ENCODE data around the gene GDF10.

GDF10 gene

GRCh38 chr10:47317251-47317650 is 17.3 kb downstream of the GDF10 start:
- no peak for DNase-seq

- no peak for DNase-seq
Observed at GRCh38 chr10:47318706-47319105, 18.7 kb downstream of the GDF10 start.

- no peak for DNase-seq
Observed at GRCh38 chr10:47319784-47320183, 19.8 kb downstream of the GDF10 start.

- DNase-seq: no peak
Observed at GRCh38 chr10:47320812-47321211, 20.8 kb downstream of the GDF10 start.

GRCh38 chr10:47321521-47322195 is 21.7 kb downstream of the GDF10 start:
- no peak for DNase-seq

- DNase-seq: no peak
Observed at GRCh38 chr10:47322300-47323061, 22.5 kb downstream of the GDF10 start, which contains the start of gene GDF2. Gene GDF2, plus strand, starts transcription at chr10:47322454. Its CDS starts 215 bp downstream, at chr10:47322669.

- DNase-seq: no peak
Observed at GRCh38 chr10:47323087-47323486, 23.1 kb downstream of the GDF10 start.

- DNase-seq: no peak
Observed at GRCh38 chr10:47323636-47324296, 23.8 kb downstream of the GDF10 start.

GRCh38 chr10:47325303-47326291 is 25.6 kb downstream of the GDF10 start:
- DNase-seq: no peak

GRCh38 chr10:47326306-47326926 is 26.4 kb downstream of the GDF10 start:
- DNase-seq: no peak

GRCh38 chr10:47326927-47327330 is 26.9 kb downstream of the GDF10 start:
- no peak for DNase-seq

- DNase-seq: no peak
Observed at GRCh38 chr10:47329855-47330254, 29.9 kb downstream of the GDF10 start.

- DNase-seq: no peak
Observed at GRCh38 chr10:47330366-47330765, 30.4 kb downstream of the GDF10 start.

GRCh38 chr10:47330804-47331203 is 30.8 kb downstream of the GDF10 start:
- no peak for DNase-seq

GRCh38 chr10:47331491-47331890 is 31.5 kb downstream of the GDF10 start:
- DNase-seq: no peak

- DNase-seq: no peak
Observed at GRCh38 chr10:47331954-47332353, 32.0 kb downstream of the GDF10 start.

GRCh38 chr10:47332371-47332770 is 32.4 kb downstream of the GDF10 start:
- no peak for DNase-seq

GRCh38 chr10:47332946-47333345 is 32.9 kb downstream of the GDF10 start:
- no peak for DNase-seq

GRCh38 chr10:47333532-47333931 is 33.5 kb downstream of the GDF10 start:
- no peak for DNase-seq

- DNase-seq: no peak
Observed at GRCh38 chr10:47334466-47335295, 34.7 kb downstream of the GDF10 start.

GRCh38 chr10:47335906-47336305 is 35.9 kb downstream of the GDF10 start:
- DNase-seq: no peak
